Colonic mucosa (tissue), 4 donors: ENCODE results near the gene NTMT2. TPM values are rescaled to one million over a fixed set of nuclear protein-coding genes. Genes with fewer than 3 reads are reported as not detected.

ENCODE experiments used
- DNase-seq: peaks from one replicate; pipeline ENCODE4 v3.0.0-alpha.2; 2020
- H3K27ac ChIP-seq: fragments of 200-600 bp; one replicate; pipeline ENCODE4 v1.8.0; 2021
- H3K27me3 ChIP-seq: fragments of 200-600 bp; one replicate; pipeline ENCODE4 v1.8.0; 2021
- H3K36me3 ChIP-seq: fragments of 200-600 bp; one replicate; pipeline ENCODE4 v1.8.0; 2021
- H3K4me1 ChIP-seq: fragments of 200-600 bp; one replicate; pipeline ENCODE4 v1.8.0; 2021; ENCODE audit warnings: mild to moderate bottlenecking
- H3K4me3 ChIP-seq: fragments of 200-600 bp; one replicate; pipeline ENCODE4 v1.8.0; 2021
- H3K9ac ChIP-seq, 2 donors: one replicate each; pipeline ENCODE4 v1.7.0; 2013; ENCODE audit warnings: control low read depth in 2 of 2, low read depth in 2 of 2, low read length in 2 of 2
- H3K9me3 ChIP-seq: fragments of 200-600 bp; one replicate; pipeline ENCODE4 v1.8.0; 2021
- CTCF ChIP-seq: fragments of 200-600 bp; IDR thresholded peaks from one replicate; pipeline ENCODE4 v1.8.0; 2022; ENCODE audit warnings: antibody characterized with exemption, mild to moderate bottlenecking
- intact Hi-C: fragments of 100-400 bp; cut with DNase I; formaldehyde crosslinking; loops from one replicate; pipeline ENCODE4 v1.14.1; 2022
- total RNA-seq, 2 donors: library from RNA; stranded (reverse); fragmentation: NEBNext Ultra II Directional in 1 of 2; extraction: Animal tissue kit (Norgen Biotek cat#: 25700) in 1 of 2; gene quantifications; one replicate each; pipeline ENCODE4 v1.2.1, GENCODE V29; 2021
- donor health status: healthy.
- donor health status: DM: no; HTN: no; CAD: no.
- donor health status: DM: no; HTN: no; CAD: no.

The NTMT2 gene
- total RNA-seq, 2 donors from 2014 or later = not detected

- TF ChIP-seq CTCF = no peak
- intact Hi-C loops = no loop called here
Measured at GRCh38 chr1:170133766-170134495, 11.8 kb upstream of the NTMT2 start.

GRCh38 chr1:170134521-170134920 is 11.2 kb upstream of the NTMT2 start:
- H3K4me1 ChIP-seq = no peaks in the 10 kb centered on the region
- H3K36me3 ChIP-seq = no peaks in the 10 kb centered on the region
- no peak overlapping the region for H3K4me3 ChIP-seq
- H3K27ac ChIP-seq = no peak overlapping the region
- intact Hi-C loops = no loop called here
- H3K9me3 ChIP-seq = no peaks in the 10 kb centered on the region
- no peaks in the 10 kb centered on the region for H3K27me3 ChIP-seq
- no peak overlapping the region for H3K9ac ChIP-seq
- TF ChIP-seq CTCF = no peak
- DNase-seq = no peak

More at GRCh38 chr1:170133766-170134495, 11.8 kb upstream of the NTMT2 start:
- no peak overlapping the region for H3K27ac ChIP-seq
- no peaks in the 10 kb centered on the region for H3K27me3 ChIP-seq
- H3K36me3 ChIP-seq = no peaks in the 10 kb centered on the region
- no peak overlapping the region for H3K4me3 ChIP-seq
- H3K9ac ChIP-seq = no peak overlapping the region
- DNase-seq = no peak
- no peaks in the 10 kb centered on the region for H3K9me3 ChIP-seq
- H3K4me1 ChIP-seq = no peaks in the 10 kb centered on the region

DNA sequence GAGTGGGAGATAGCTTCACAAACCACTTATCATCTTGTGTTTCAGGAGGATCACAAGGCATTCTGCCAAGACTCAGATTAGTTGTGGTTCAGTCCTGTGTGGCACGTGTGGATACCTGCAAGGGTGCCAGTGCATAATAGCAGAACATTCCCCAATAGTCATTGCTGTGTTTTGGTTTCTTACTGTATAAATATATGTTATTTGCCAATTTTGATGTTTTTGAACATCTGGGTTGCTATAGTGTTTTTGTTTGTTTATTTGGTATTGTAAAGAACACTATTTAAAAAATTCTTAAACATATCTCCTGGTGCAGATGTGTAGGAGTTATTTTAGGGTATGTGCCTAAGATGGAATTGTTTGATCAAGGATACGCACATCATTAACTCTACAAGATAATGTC is 5.4 kb upstream of the NTMT2 start:
- Histone ChIP-seq H3K27me3 (no peaks in the 10 kb centered on the region), H3K27ac (no peak overlapping the region), H3K4me1 (no peaks in the 10 kb centered on the region), H3K4me3 (no peak overlapping the region), H3K9ac (no peak overlapping the region), H3K9me3 (no peaks in the 10 kb centered on the region), H3K36me3 (no peaks in the 10 kb centered on the region)
- TF ChIP-seq CTCF = no peak
- intact Hi-C loops = no loop called here
- no peak for DNase-seq

GRCh38 chr1:170145061-170145460 is 698 bp upstream of the NTMT2 start:
- DNase-seq = no peak
- Histone ChIP-seq H3K4me1 (no peaks in the 10 kb centered on the region), H3K36me3 (no peaks in the 10 kb centered on the region), H3K27me3 (no peaks in the 10 kb centered on the region), H3K4me3 (no peak overlapping the region), H3K9ac (no peak overlapping the region), H3K9me3 (no peaks in the 10 kb centered on the region), H3K27ac (no peak overlapping the region)
- TF ChIP-seq CTCF = no peak
- intact Hi-C loops = no loop called here

- no peak for DNase-seq
- Histone ChIP-seq H3K4me1 (no peaks in the 10 kb centered on the region), H3K9ac (no peak overlapping the region), H3K36me3 (no peaks in the 10 kb centered on the region), H3K9me3 (no peaks in the 10 kb centered on the region), H3K4me3 (no peak overlapping the region), H3K27me3 (no peaks in the 10 kb centered on the region), H3K27ac (no peak overlapping the region)
- intact Hi-C loops = no loop called here
- TF ChIP-seq CTCF = no peak
Measured at GRCh38 chr1:170146720-170147263, 1.0 kb downstream of the NTMT2 start.
